Right atrium auricular region (tissue), 2 donors: ENCODE results near the gene DDAH1. TPM values are rescaled to one million over a fixed set of nuclear protein-coding genes. Genes with fewer than 3 reads are reported as not detected.

Experiments used
- DNase-seq: peaks from one replicate; pipeline ENCODE4 v3.0.0-alpha.2; 2019; ENCODE audit warnings: low spot score
- H3K27ac ChIP-seq, 2 donors: fragments of 200-600 bp; sonication (generic); 1 replicate in 1 of 2; 2 replicates in 1 of 2; pipeline ENCODE4 v1.5.1; 2016 to 2019
- H3K27me3 ChIP-seq, 2 donors: fragments of 200-600 bp; sonication (generic); one replicate each; pipeline versions ENCODE4 v1.5.1 to v1.6.0; 2017 to 2019
- H3K36me3 ChIP-seq: fragments of 200-600 bp; sonication (generic); one replicate; pipeline ENCODE4 v1.5.1; 2016
- H3K4me1 ChIP-seq, 2 donors: fragments of 200-600 bp; sonication (generic); one replicate each; pipeline versions ENCODE4 v1.5.1 to v1.6.0; 2017 to 2019
- H3K4me3 ChIP-seq, 2 donors: fragments of 200-600 bp; sonication (generic); 1 replicate in 1 of 2; 2 replicates in 1 of 2; pipeline ENCODE4 v1.5.1; 2017 to 2019; ENCODE audit warnings: mild to moderate bottlenecking in 1 of 2, moderate library complexity in 1 of 2
- H3K9me3 ChIP-seq, 2 donors: fragments of 200-600 bp; sonication (generic); one replicate each; pipeline ENCODE4 v1.5.1; 2019
- total RNA-seq, 2 donors: library from RNA; depleted of rRNA; stranded (reverse); fragments of >200 nt; gene quantifications; one replicate each; pipeline ENCODE4 v1.1.0, GENCODE V29; 2016
- TF ChIP-seq, protein P1 (sequence below), 2 donors: fragments of 200-600 bp; sonication (generic); IDR thresholded peaks; one replicate each; pipeline ENCODE4 v1.5.1; 2019; ENCODE audit warnings: antibody characterized with exemption in 2 of 2

Gene DDAH1
- total RNA-seq, 2 donors from 2014 or later, result 10.8 to 18.3 TPM

DNA sequence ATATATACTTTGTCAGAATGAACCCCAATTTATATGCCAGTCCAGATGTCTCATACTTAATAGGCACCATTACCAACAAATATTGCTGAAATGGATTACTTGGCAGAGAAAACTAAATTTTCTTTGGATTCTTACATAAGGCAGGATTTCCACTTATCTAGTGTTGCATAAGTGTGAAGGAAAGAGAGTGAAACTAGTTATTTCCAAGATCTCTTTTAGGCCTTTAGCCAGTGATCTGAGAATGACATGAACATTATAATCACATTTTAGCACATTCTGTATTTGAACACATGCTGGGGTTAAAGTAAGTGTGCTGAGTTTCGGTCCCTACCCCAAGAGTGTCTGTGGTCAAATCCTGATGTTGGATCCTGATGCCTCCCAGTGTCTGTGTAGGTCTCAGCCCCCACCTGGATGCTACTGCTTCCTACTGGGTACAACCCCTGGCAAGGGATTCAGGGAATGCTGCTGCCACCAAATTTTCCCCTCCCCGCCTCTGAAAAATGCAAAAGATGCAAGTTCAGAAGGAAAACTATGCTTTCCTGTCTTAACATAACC, 11.2 kb downstream of the DDAH1 start:
- H3K4me3 ChIP-seq, result no peak overlapping the region
- DNase-seq, result no peak
- H3K9me3 ChIP-seq, result no peaks in the 10 kb centered on the region
- no peaks in the 10 kb centered on the region for H3K27me3 ChIP-seq
- no peaks in the 10 kb centered on the region for H3K36me3 ChIP-seq
- H3K4me1 ChIP-seq, result peaks cover 0 to 15% of the 10 kb centered on the region in 2 donors
- H3K27ac ChIP-seq, result peak overlapping the region in 1 of 2 donors; percentile 35
- TF ChIP-seq, protein P1, sequence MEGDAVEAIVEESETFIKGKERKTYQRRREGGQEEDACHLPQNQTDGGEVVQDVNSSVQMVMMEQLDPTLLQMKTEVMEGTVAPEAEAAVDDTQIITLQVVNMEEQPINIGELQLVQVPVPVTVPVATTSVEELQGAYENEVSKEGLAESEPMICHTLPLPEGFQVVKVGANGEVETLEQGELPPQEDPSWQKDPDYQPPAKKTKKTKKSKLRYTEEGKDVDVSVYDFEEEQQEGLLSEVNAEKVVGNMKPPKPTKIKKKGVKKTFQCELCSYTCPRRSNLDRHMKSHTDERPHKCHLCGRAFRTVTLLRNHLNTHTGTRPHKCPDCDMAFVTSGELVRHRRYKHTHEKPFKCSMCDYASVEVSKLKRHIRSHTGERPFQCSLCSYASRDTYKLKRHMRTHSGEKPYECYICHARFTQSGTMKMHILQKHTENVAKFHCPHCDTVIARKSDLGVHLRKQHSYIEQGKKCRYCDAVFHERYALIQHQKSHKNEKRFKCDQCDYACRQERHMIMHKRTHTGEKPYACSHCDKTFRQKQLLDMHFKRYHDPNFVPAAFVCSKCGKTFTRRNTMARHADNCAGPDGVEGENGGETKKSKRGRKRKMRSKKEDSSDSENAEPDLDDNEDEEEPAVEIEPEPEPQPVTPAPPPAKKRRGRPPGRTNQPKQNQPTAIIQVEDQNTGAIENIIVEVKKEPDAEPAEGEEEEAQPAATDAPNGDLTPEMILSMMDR (IDR thresholded peaks at IDR 0.05), result no peak

DNA sequence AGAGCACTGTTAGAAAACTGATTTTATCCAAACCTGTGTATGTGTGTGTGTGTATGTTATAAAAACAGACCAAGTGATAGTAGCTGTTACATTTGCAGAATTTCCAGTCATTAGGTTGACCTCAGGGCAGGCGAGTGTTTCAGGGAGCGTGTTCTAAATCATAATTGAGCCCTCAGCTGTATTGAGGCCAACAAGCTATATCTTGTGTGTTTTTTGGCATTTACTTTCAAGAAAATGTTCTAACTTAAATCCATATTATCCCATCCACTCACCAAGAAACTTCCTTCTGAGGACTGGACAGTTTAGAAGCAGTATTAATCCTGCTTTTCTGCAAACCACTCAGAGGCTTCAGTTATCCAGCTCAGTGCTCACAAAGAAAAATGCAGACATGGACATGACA, 12.0 kb downstream of the DDAH1 start:
- Histone ChIP-seq H3K4me3 (no peak overlapping the region), H3K9me3 (no peaks in the 10 kb centered on the region), H3K27ac (peak overlapping the region in 1 of 2 donors; percentile 35), H3K36me3 (no peaks in the 10 kb centered on the region), H3K4me1 (peaks cover 0 to 19% of the 10 kb centered on the region in 2 donors), H3K27me3 (no peaks in the 10 kb centered on the region)
- TF ChIP-seq, protein P1 (IDR thresholded peaks at IDR 0.05), result no peak
- DNase-seq, result no peak

DNA sequence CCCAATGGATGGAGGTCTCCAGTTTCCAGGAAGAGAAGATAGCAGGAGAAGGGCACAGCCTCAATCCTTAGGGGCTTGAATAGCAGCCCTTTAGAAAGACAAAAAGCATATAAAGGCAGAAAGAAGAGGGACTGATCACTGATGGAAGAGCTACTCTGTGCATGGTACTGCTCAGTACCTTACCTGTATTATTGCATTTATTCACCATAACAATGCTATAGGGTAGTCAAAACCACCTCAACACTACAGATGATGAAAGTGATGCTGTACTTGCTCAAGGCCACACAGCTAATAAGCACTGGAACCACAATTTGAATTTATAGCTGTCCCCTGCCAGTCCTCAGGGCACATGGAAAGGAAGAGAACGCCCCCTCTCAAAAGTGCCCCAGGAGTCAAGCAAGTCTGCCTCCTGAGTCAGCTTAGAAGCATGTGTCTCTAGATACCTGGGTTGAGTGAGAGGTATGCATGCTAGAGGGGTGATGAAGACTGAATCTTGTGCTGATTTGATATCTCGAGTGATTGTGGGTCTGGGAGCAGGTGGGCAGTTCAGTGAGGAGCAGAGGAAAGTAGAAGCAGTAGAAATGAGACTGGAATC, 13.6 kb downstream of the DDAH1 start:
- Histone ChIP-seq H3K4me3 (no peak overlapping the region), H3K27ac (no peak overlapping the region), H3K4me1 (peaks cover 0 to 29% of the 10 kb centered on the region in 2 donors), H3K27me3 (no peaks in the 10 kb centered on the region), H3K36me3 (no peaks in the 10 kb centered on the region), H3K9me3 (no peaks in the 10 kb centered on the region)
- DNase-seq, result no peak
- TF ChIP-seq, protein P1 (IDR thresholded peaks at IDR 0.05), result no peak

DNA sequence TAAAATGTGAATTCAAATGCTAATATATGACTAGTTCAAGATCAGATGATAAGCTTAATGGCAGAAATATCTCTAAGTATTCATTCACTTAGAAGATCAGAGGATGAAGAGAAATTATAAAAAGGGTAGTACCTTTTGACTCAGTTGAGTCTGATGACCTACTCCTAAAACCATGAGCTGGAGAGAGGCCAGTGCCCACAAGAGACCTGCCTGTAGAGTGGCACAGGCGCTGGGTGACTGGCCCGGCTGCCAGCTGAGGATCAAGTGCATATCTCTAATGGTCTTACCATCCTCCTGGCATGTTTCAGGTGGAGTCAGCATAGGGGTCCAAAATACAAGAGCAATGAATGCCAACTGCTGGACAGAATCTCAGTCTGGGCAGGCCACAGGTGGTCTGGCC, 14.1 kb downstream of the DDAH1 start:
- Histone ChIP-seq H3K36me3 (no peaks in the 10 kb centered on the region), H3K4me3 (no peak overlapping the region), H3K4me1 (peaks cover 0 to 29% of the 10 kb centered on the region in 2 donors), H3K27me3 (no peaks in the 10 kb centered on the region), H3K9me3 (no peaks in the 10 kb centered on the region), H3K27ac (no peak overlapping the region)
- TF ChIP-seq, protein P1 (IDR thresholded peaks at IDR 0.05), result no peak
- DNase-seq, result no peak

DNA sequence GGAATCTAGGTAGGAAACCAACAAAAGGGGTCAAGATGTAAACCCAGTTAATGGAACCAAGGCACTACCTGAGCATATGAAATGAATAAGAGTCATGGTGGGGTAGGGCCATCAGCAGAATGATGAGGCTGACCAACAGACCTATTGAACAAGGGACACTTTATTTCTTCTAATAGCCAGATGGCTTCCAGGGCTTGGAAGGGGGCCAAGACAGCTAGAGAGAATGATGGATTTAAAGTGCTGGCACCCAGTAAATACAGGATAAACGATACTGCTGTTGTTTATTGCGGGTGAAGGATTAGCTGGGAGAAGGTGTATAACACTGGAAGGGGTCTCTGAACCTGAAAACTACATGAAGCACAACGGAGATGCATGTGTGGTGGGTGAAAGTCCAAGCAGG, 15.6 kb downstream of the DDAH1 start:
- Histone ChIP-seq H3K36me3 (no peaks in the 10 kb centered on the region), H3K27ac (no peak overlapping the region), H3K9me3 (no peaks in the 10 kb centered on the region), H3K4me3 (no peak overlapping the region), H3K27me3 (no peaks in the 10 kb centered on the region), H3K4me1 (peaks cover 0 to 29% of the 10 kb centered on the region in 2 donors)
- TF ChIP-seq, protein P1 (IDR thresholded peaks at IDR 0.05), result no peak
- no peak for DNase-seq

DNA sequence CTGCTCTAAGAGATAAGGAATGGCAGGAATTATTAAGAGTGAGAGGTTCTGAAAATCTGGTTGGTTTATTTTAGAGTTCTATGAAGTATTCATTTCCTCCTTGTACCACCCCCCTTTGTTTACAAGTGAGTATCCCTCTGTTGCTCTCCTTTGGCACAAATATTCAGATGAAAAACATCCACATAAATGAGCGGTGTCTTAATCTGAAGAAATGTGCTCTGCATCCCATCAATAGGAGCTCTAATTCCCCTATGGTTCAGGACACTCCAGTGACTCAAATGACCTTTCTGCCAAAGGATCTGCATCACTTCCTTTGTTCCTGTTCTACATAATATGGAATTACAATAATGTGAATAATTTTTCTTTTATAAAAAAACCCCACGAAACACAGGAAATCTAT, 16.6 kb downstream of the DDAH1 start:
- peak overlapping the region; percentile 43 to 60 for H3K27ac ChIP-seq

More for the DNA sequence above, 16.6 kb downstream of the DDAH1 start:
- DNase-seq, result no peak
- peaks cover 0 to 22% of the 10 kb centered on the region in 2 donors for H3K4me1 ChIP-seq
- TF ChIP-seq, protein P1 (IDR thresholded peaks at IDR 0.05), result no peak
- H3K36me3 ChIP-seq, result no peaks in the 10 kb centered on the region
- H3K27me3 ChIP-seq, result no peaks in the 10 kb centered on the region
- H3K9me3 ChIP-seq, result no peaks in the 10 kb centered on the region
- H3K4me3 ChIP-seq, result no peak overlapping the region
